ENCODE measurements around the gene ZNF473.
"Not testable (repeated sequence)": the region's sequence is repeated elsewhere in the genome, so short reads cannot be mapped to it uniquely, and the experiment has no call there.

Gene ZNF473

DNA sequence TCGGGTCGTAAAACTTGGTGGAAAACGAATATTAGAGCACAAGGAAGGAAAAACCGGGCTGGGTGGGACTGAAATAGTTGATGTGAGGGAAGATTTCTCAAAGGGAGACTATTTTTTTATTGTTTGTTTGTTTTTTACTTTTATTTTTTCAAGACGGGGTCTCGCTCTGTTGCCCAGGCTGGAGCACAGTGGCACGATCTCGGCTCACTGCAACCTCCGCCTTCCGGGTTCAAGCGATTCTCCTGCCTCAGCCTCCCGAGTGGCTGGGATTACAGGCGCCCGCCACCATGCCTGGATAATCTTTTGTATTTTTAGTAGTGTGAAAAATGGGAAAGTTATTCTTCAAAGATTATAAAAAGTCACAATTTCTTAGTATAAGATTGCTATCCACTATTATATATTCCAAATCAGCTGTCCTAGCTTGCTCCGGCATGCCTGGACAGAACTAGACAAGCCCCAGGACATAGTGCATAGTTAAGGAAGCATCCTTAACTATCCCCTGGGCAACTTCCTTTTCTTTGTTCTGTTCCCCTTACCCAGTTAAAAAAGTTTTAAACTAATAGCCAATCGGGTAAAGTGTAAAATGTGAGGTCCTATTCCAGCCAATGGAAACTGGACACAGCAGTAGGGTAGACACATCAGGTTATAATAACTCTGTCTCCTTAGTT, 25.6 kb downstream of the ZNF473 start:
- not testable (repeated sequence) for DNase-seq

DNA sequence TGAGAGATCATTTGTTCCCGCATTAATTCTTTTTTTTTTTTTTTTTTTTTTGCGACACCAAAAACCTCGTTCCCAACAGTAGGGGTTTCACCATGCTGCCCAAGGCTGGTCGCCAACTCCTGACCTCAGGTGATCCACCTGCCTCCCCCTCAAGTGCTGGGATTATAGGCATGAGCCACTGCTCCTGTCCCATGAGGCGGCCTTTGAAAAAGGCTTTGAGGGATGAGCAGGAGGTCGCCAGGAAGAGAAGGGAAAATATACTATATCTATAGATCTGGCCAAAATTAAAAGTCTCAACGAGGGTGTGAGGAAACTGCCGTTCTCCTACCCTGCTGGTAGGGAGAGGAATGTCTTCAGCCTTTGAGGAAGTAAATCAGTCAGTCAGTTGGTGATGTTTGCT, 26.2 kb downstream of the ZNF473 start:
- no peak for DNase-seq

GRCh38 chr19:50053119-50053518, 27.3 kb downstream of the ZNF473 start:
- no peak for DNase-seq

GRCh38 chr19:50058425-50058824, 32.6 kb downstream of the ZNF473 start:
- no peak for DNase-seq

GRCh38 chr19:50059045-50059444, 33.2 kb downstream of the ZNF473 start:
- DNase-seq, result no peak

- no peak for DNase-seq
These were observed 34.3 kb downstream of the ZNF473 start for GRCh38 chr19:50060107-50060506.

DNA sequence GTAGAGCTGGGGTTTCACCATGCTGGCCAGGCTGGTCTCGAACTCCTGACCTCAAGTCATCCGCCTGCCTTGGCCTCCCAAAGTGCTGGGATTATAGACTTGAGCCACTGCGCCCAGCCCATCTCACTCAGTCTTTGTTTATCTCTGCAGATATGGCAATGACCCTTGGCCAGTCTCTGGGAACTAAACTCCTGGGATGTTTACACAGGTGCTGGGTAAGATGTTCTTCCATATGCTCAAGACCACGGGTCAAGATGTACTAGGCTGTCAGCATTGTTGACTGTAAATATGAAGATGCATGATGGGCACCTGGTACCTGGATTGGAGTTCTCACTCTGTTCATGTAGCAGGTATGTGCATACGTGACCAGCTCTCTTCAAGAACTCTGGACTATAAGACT, 35.8 kb downstream of the ZNF473 start:
- no peak for DNase-seq

GRCh38 chr19:50065938-50066337, 40.1 kb downstream of the ZNF473 start:
- DNase-seq, result no peak

- DNase-seq, result no peak
These were observed 41.8 kb downstream of the ZNF473 start for GRCh38 chr19:50067575-50067974.

- not testable (repeated sequence) for DNase-seq
These were observed 42.6 kb downstream of the ZNF473 start for GRCh38 chr19:50068382-50068781.

GRCh38 chr19:50075076-50075475, 49.3 kb downstream of the ZNF473 start:
- not testable (repeated sequence) for DNase-seq

GRCh38 chr19:50075644-50076372, 50.0 kb downstream of the ZNF473 start:
- DNase-seq, result not testable (repeated sequence)

GRCh38 chr19:50076581-50077355, 51.0 kb downstream of the ZNF473 start:
- DNase-seq, result not testable (repeated sequence)

DNA sequence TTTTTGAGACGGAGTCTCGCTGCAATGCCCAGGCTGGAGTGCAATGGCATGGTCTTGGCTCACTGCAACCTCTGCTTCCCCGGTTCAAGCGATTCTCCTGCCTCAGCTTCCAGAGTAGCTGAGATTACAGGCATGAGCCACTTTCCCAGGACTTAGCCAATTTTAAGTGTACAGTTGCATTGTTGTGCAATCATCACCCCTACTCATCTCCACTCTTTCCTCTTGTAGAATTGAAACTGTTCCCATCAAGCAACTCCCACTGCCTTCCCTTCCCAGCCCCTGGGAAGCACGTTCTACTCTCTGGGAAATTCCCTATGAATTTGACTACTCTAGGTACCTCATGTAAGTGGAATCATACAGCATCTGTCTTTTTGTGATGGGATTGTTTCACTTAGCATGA, 53.2 kb downstream of the ZNF473 start:
- not testable (repeated sequence) for DNase-seq

DNA sequence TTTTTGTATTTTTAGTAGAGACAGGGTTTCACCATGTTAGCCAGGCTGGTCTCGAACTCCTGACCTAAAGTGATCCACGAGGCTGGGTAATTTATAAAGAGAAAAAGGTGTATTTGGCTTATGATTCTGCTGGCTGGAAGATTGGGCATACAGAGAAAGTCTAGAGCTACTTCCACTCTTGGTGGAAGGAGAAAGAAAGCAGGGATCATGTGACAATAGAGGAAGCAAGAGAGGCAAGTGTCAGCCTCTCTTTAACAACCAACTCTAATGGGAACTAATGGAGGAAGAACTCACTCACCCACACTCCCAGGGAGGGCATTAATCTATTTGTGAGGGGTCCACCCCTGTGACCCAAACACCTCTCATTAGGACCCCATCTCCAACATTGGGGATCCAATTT, 58.6 kb downstream of the ZNF473 start:
- DNase-seq, result not testable (repeated sequence)

GRCh38 chr19:50087153-50087552, 61.3 kb downstream of the ZNF473 start:
- not testable (repeated sequence) for DNase-seq

GRCh38 chr19:50090706-50091105, 64.9 kb downstream of the ZNF473 start:
- peak; percentile 9 for DNase-seq

GRCh38 chr19:50091786-50092185, 66.0 kb downstream of the ZNF473 start:
- not testable (repeated sequence) for DNase-seq

DNA sequence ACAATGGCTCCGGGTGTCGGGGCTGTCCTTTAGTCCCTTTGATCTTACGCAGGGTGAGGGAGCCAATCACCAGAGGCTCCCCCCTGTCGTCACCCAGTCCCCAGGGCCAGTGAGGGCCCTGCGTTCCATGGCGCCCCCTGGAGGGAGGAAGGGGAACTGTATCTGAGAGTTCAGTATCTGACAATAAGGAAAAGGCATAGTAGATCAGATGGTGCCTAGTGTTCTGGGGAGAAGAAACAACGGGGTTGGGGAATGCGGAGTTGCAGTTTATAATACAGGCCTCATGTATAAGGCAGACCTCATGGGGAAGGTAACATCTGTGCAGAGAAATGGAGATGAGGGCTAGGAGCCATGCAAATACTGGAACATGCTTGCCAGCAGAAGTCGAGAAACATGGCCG, 66.8 kb downstream of the ZNF473 start:
- DNase-seq, result not testable (repeated sequence)

DNA sequence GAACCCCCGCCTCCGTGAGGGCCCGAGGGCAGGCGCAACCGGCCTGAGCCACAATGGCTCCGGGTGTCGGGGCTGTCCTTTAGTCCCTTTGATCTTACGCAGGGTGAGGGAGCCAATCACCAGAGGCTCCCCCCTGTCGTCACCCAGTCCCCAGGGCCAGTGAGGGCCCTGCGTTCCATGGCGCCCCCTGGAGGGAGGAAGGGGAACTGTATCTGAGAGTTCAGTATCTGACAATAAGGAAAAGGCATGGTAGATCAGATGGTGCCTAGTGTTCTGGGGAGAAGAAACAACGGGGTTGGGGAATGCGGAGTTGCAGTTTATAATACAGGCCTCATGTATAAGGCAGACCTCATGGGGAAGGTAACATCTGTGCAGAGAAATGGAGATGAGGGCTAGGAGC, 72.1 kb downstream of the ZNF473 start:
- DNase-seq, result not testable (repeated sequence)

DNA sequence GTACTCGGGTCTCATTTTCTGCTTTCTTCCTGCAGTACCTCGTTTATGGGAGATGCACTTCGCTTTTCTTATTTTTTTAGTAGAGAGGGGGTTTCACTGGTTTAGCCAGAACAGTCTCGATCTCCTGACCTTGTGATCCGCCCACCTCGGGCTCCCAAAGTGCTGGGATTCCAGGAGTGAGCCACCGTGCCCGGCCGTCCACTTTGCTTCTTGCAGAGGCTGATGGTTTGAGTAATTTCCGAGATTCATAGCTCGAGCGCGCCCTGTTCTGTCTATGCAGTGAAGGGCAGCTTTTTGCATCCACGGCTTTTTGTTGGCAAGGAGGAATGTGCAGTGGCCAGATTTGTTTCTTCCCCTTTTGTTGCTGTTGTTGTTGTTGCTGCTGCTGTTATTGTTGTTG, 73.1 kb downstream of the ZNF473 start:
- DNase-seq, result not testable (repeated sequence)

DNA sequence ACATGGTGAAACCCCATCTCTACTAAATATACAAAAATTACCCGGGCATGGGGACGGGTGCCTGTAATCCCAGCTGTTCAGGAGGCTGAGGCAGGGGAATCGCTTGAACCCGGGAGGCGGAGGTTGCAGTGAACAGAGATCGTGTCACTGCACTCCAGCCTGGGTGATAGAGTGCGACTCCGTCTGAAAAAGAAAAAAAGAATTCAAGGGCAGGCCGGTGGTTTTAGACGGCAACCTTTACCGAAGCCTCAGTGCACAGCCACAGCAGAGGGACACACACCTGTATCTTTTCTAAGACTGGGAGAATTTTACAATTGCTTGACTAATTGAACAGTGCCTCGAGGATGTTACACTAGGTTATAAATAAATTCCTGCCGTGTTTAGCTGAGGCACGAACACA, 73.9 kb downstream of the ZNF473 start:
- not testable (repeated sequence) for DNase-seq

- DNase-seq, result not testable (repeated sequence)
These were observed 75.1 kb downstream of the ZNF473 start for GRCh38 chr19:50100946-50101345.

Measured in CD4-positive, alpha-beta T cell treated with Interleukin-6 for 4 hours (primary cell).